H1 (cell line): ENCODE results near the gene GRIK4. TPM values are rescaled to one million over a fixed set of nuclear protein-coding genes. Genes with fewer than 3 reads are reported as not detected.

ENCODE experiments used
- CTCF ChIA-PET: fragments of 300-600 bp; sonication (Branson Sonifier 250); formaldehyde crosslinking; loops from one replicate; lab custom pipeline; 2021; ENCODE audit not compliant: partially characterized antibody; lab: Charles Lee
- POLR2A ChIA-PET: fragments of 300-600 bp; sonication (Branson Sonifier 250); formaldehyde crosslinking; loops from one replicate; lab custom pipeline; 2021; ENCODE audit warnings: inconsistent platforms; ENCODE audit not compliant: partially characterized antibody; lab: Charles Lee
- DNase-seq, 2 experiments: peaks; one replicate each; pipeline versions ENCODE4 v3.0.0 to v3.0.0-alpha.2; 2010 to 2022; ENCODE audit warnings: low spot score in 2 of 2, low read depth in 1 of 2, mixed read lengths in 1 of 2
- FAIRE-seq: peaks from 2 replicates; lab custom pipeline; 2011; peaks lifted over from hg19 to GRCh38; lab: Jason Lieb, UNC
- H2AFZ ChIP-seq: 2 replicates; pipeline ENCODE4 v1.8.1; 2012; ENCODE audit warnings: low read length, inconsistent platforms
- H2AK5ac ChIP-seq: 2 replicates; pipeline ENCODE4 v1.6.1; 2013; ENCODE audit warnings: low read depth, low read length
- H2BK120ac ChIP-seq: replicated peaks from 2 replicates; pipeline ENCODE3; 2013; ENCODE audit warnings: low read depth, low read length, inconsistent platforms
- H2BK12ac ChIP-seq: 2 replicates; pipeline ENCODE4 v1.6.1; 2013; ENCODE audit warnings: low read depth, low read length
- H2BK15ac ChIP-seq: 2 replicates; pipeline ENCODE4 v1.6.1; 2013; ENCODE audit warnings: low read length
- H2BK20ac ChIP-seq: 2 replicates; pipeline ENCODE4 v1.6.1; 2013; ENCODE audit warnings: low read length
- H2BK5ac ChIP-seq: 2 replicates; pipeline ENCODE4 v1.6.1; 2013; ENCODE audit warnings: low read depth, low read length
- H3K14ac ChIP-seq: 2 replicates; pipeline ENCODE4 v1.6.1; 2013; ENCODE audit warnings: inconsistent platforms; ENCODE audit not compliant: insufficient read length
- H3K18ac ChIP-seq: 2 replicates; pipeline ENCODE4 v1.6.1; 2013; ENCODE audit warnings: low read length; ENCODE audit errors: extremely low read depth
- H3K23ac ChIP-seq: 2 replicates; pipeline ENCODE4 v1.6.1; 2013; ENCODE audit warnings: inconsistent platforms; ENCODE audit not compliant: insufficient read length
- H3K23me2 ChIP-seq: 2 replicates; pipeline ENCODE4 v1.6.1; 2013; ENCODE audit warnings: low read depth, low read length
- H3K27ac ChIP-seq: 2 replicates; pipeline ENCODE4 v1.6.1; 2011; ENCODE audit warnings: low read depth, low read length, inconsistent platforms
- H3K27me3 ChIP-seq, 4 experiments: replicated peaks in 1 of 4; 1 replicate in 1 of 4; 2 replicates in 3 of 4; pipeline versions ENCODE4 v1.6.1 to v1.8.1; 2011 to 2013; ENCODE audit warnings: low read length in 3 of 4, mild to moderate bottlenecking in 3 of 4, inconsistent platforms in 2 of 4, mixed read lengths in 2 of 4, moderate library complexity in 1 of 4; ENCODE audit not compliant: control insufficient read depth in 3 of 4, insufficient read depth in 3 of 4; ENCODE audit errors: extremely low read depth in 1 of 4
- H3K36me3 ChIP-seq, 4 experiments: 2 replicates each; pipeline versions ENCODE4 v1.6.1 to v1.8.1; 2011 to 2013; ENCODE audit warnings: mild to moderate bottlenecking in 4 of 4, low read length in 3 of 4, moderate library complexity in 2 of 4, control low read depth in 1 of 4, inconsistent platforms in 1 of 4; ENCODE audit not compliant: insufficient read depth in 4 of 4, control insufficient read depth in 2 of 4
- H3K4ac ChIP-seq: replicated peaks from 2 replicates; pipeline ENCODE3; 2013; ENCODE audit warnings: low read length, low read depth, mixed read lengths, inconsistent platforms; ENCODE audit not compliant: insufficient read length
- H3K4me1 ChIP-seq, 4 experiments: replicated peaks in 1 of 4; 1 replicate in 1 of 4; 2 replicates in 3 of 4; pipeline versions ENCODE4 v1.6.1 to v1.8.1; 2011 to 2013; ENCODE audit warnings: low read length in 3 of 4, inconsistent platforms in 2 of 4, mixed read lengths in 1 of 4; ENCODE audit not compliant: insufficient read depth in 4 of 4, control insufficient read depth in 3 of 4
- H3K4me2 ChIP-seq, 2 experiments: 2 replicates each; pipeline versions ENCODE4 v1.6.1 to v1.8.1; 2011 to 2013; ENCODE audit warnings: low read depth in 2 of 2, low read length in 2 of 2, control low read depth in 1 of 2, inconsistent platforms in 1 of 2, mild to moderate bottlenecking in 1 of 2; ENCODE audit not compliant: insufficient read depth in 1 of 2
- H3K4me3 ChIP-seq, 4 experiments: fragments of 200-600, 300-600 bp in 1 of 4; sonication (generic), shearing (Covaris generic), sonication (Bioruptor Twin) in 1 of 4; 2 replicates each; pipeline versions ENCODE4 v1.5.1 to v1.8.1; 2011 to 2016; ENCODE audit warnings: low read length in 4 of 4, low read depth in 3 of 4, control low read depth in 2 of 4, inconsistent platforms in 2 of 4, mild to moderate bottlenecking in 2 of 4, mixed read lengths in 1 of 4, moderate library complexity in 1 of 4; ENCODE audit not compliant: insufficient read depth in 2 of 4; ENCODE audit errors: extremely low read depth in 1 of 4
- H3K56ac ChIP-seq: replicated peaks from 2 replicates; pipeline ENCODE3; 2013; ENCODE audit warnings: low read depth, mild to moderate bottlenecking, mixed read lengths, low read length, inconsistent platforms; ENCODE audit not compliant: insufficient read length
- H3K79me1 ChIP-seq: 2 replicates; pipeline ENCODE4 v1.6.1; 2013; ENCODE audit warnings: low read depth, low read length, control low read depth
- H3K79me2 ChIP-seq, 2 experiments: 2 replicates each; pipeline versions ENCODE4 v1.6.1 to v1.8.1; 2012 to 2013; ENCODE audit warnings: low read length in 2 of 2, mild to moderate bottlenecking in 2 of 2, inconsistent platforms in 1 of 2; ENCODE audit not compliant: insufficient read depth in 2 of 2, control insufficient read depth in 1 of 2
- H3K9ac ChIP-seq, 4 experiments: replicated peaks in 1 of 4; 1 replicate in 1 of 4; 2 replicates in 3 of 4; pipeline versions ENCODE4 v1.6.1 to v1.8.1; 2011 to 2013; ENCODE audit warnings: low read depth in 3 of 4, low read length in 3 of 4, control low read depth in 2 of 4, mild to moderate bottlenecking in 2 of 4, moderate library complexity in 2 of 4, inconsistent platforms in 1 of 4; ENCODE audit errors: extremely low read depth in 1 of 4
- H3K9me3 ChIP-seq, 2 experiments: 2 replicates each; pipeline versions ENCODE4 v1.6.1 to v1.8.1; 2012 to 2013; ENCODE audit warnings: mild to moderate bottlenecking in 2 of 2, moderate library complexity in 2 of 2, control low read depth in 1 of 2, inconsistent platforms in 1 of 2, low read depth in 1 of 2, low read length in 1 of 2, mixed read lengths in 1 of 2; ENCODE audit not compliant: insufficient read depth in 2 of 2
- H4K20me1 ChIP-seq, 2 experiments: replicated peaks in 1 of 2; 2 replicates each; pipeline versions ENCODE3 to v1.8.1; 2011 to 2013; ENCODE audit warnings: inconsistent platforms in 2 of 2, low read length in 2 of 2, mild to moderate bottlenecking in 1 of 2; ENCODE audit not compliant: insufficient read depth in 2 of 2, control insufficient read depth in 1 of 2
- H4K5ac ChIP-seq: 2 replicates; pipeline ENCODE4 v1.6.1; 2013; ENCODE audit warnings: low read length, low read depth, mixed read lengths, inconsistent platforms; ENCODE audit not compliant: insufficient read length
- H4K8ac ChIP-seq: 2 replicates; pipeline ENCODE4 v1.8.0; 2013; ENCODE audit warnings: mild to moderate bottlenecking, moderate library complexity, low read length, inconsistent platforms; ENCODE audit not compliant: insufficient read depth; ENCODE audit errors: extremely low read depth
- H4K91ac ChIP-seq: replicated peaks from 2 replicates; pipeline ENCODE3; 2013; ENCODE audit warnings: low read length, mixed read lengths, inconsistent platforms; ENCODE audit not compliant: insufficient read length
- BRCA1 ChIP-seq: IDR thresholded peaks from 2 replicates; pipeline ENCODE4 v1.6.1; 2012; ENCODE audit warnings: low read depth, low read length, improper control_type of control experiment
- CTBP2 ChIP-seq: IDR thresholded peaks from 2 replicates; pipeline ENCODE4 v1.7.0; 2011; ENCODE audit warnings: borderline replicate concordance, mild to moderate bottlenecking, moderate library complexity, mixed read lengths, low read length; ENCODE audit not compliant: insufficient read depth, insufficient read length
- JUND ChIP-seq: IDR thresholded peaks from 2 replicates; pipeline ENCODE4 v1.6.1; 2011; ENCODE audit warnings: mild to moderate bottlenecking, improper control_type of control experiment, low read length
- POU5F1 ChIP-seq: IDR thresholded peaks from 2 replicates; pipeline ENCODE4 v1.6.1; 2011; ENCODE audit warnings: low read depth, mild to moderate bottlenecking, low read length, moderate library complexity
- SP4 ChIP-seq: IDR thresholded peaks from 2 replicates; pipeline ENCODE4 v1.6.1; 2012; ENCODE audit warnings: low read length, inconsistent platforms
- TAF1 ChIP-seq: IDR thresholded peaks from 2 replicates; pipeline ENCODE4 v1.6.1; 2011; ENCODE audit warnings: mild to moderate bottlenecking, low read depth, low read length
- WGBS, 2 experiments: shearing (Covaris generic) in 1 of 2; methylation state at CpG; one replicate each; pipeline versions ENCODE4 v1.1.6 to v1.1.7; 2013 to 2015; ENCODE audit warnings: low lambda C conversion rate in 2 of 2, mixed read lengths in 2 of 2, inconsistent platforms in 1 of 2, low coverage in 1 of 2, missing lambda C conversion rate in 1 of 2; ENCODE audit not compliant: insufficient replicate concordance in 2 of 2, insufficient coverage in 1 of 2, insufficient read length in 1 of 2; ENCODE audit errors: extremely low coverage in 1 of 2, missing lambda C conversion rate in 1 of 2; 5-methylcytosine and 5-hydroxymethylcytosine counted together
- polyA plus RNA-seq, 7 experiments: library from polyadenylated mRNA; depleted of rRNA in 3 of 7; stranded (reverse) in 5 of 7; unstranded in 2 of 7; fragments of >200 nt in 5 of 7; fragments of 200-250 nt in 2 of 7; gene quantifications; 1 replicate in 5 of 7; 2 replicates in 1 of 7; 4 replicates in 1 of 7; pipeline versions ENCODE4 v1.2.1 to v1.2.3, GENCODE V29; 2011 to 2013; ENCODE audit warnings: missing spikeins in 2 of 7, mixed read lengths in 2 of 7
- total RNA-seq: library from RNA; stranded (reverse); fragmentation: NEBNext Ultra II Directional; extraction: Animal tissue kit (Norgen Biotek cat#: 25700); gene quantifications from 2 replicates; pipeline ENCODE4 v1.2.1, GENCODE V29; 2021
- TF ChIP-seq, protein P1 (sequence below): IDR thresholded peaks from 2 replicates; pipeline ENCODE4 v1.6.1; 2012; ENCODE audit warnings: low read length, inconsistent platforms
- TF ChIP-seq, protein P2 (sequence below): IDR thresholded peaks from 2 replicates; pipeline ENCODE4 v1.6.1; 2011; ENCODE audit warnings: low read length, improper control_type of control experiment

The GRIK4 gene
- total and polyA plus RNA-seq, 2 of the 8 experiments (the other 6 are each of a cell fraction or from before 2014, with no cell fraction given), result 1.2 to 2.9 TPM

DNA sequence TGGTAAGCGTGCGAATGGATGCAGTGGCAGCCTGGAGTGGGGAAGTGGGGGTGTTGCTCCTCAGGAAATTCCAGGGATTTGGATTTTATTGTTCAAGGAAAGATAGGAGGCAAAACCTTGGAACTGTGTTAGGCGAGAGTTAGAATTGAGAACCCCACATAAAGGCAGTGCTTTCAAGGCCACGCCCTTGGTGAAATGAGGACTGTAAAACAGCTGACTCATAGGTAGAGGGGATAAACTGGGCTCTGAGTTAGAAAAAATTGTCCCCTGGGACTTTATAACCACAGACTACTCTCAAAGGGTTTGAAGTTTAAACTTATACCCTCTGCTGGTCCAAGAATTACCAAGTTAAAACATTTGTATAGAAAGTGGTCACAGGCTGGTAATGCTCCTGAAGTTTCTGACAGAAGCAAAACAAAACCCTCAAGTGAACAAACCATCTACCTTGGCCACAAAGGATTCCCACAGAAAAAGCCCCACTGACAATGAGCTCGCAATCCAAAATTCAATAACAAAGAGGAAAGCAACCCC lies 262.0 kb downstream of the GRIK4 start:
- Histone ChIP-seq H3K27me3 (no peaks in the 10 kb centered on the region), H3K27ac (no peak overlapping the region), H3K23ac (no peak overlapping the region), H4K5ac (no peak overlapping the region), H3K79me2 (no peaks in the 10 kb centered on the region), H3K4me3 (no peak overlapping the region), H2BK120ac (no peak overlapping the region), H4K8ac (no peak overlapping the region), H3K56ac (no peak overlapping the region), H2AK5ac (no peak overlapping the region), H3K18ac (no peak overlapping the region), H3K23me2 (no peaks in the 10 kb centered on the region), H3K4ac (no peak overlapping the region), H3K9ac (no peak overlapping the region), H2BK5ac (no peak overlapping the region), H2AFZ (no peak overlapping the region), H3K4me1 (peaks cover 5 to 21% (median 12%) of the 10 kb centered on the region in 4 experiments), H4K20me1 (no peaks in the 10 kb centered on the region), H3K14ac (no peak overlapping the region), H3K9me3 (peaks cover 0 to 9% of the 10 kb centered on the region in 2 experiments; a peak in 3 of 4 replicates), H2BK12ac (no peak overlapping the region), H3K36me3 (no peaks in the 10 kb centered on the region), H3K4me2 (no peak overlapping the region), H4K91ac (no peak overlapping the region), H3K79me1 (no peaks in the 10 kb centered on the region), H2BK20ac (no peak overlapping the region), H2BK15ac (no peak overlapping the region)
- 89% methylated on average over 5 of the region's 5 CpGs; no CpG with 5 or more reads in 1 of the 2 experiments for WGBS, 2 experiments
- DNase-seq (no peak), FAIRE-seq (no peak)
- POLR2A ChIA-PET, result no interaction called here
- TF ChIP-seq POU5F1, result no peak
- TF ChIP-seq JUND, result no peak
- TF ChIP-seq BRCA1, result no peak
- no peak for TF ChIP-seq SP4
- no peak for TF ChIP-seq CTBP2
- TF ChIP-seq TAF1, result no peak
- TF ChIP-seq, protein P1, sequence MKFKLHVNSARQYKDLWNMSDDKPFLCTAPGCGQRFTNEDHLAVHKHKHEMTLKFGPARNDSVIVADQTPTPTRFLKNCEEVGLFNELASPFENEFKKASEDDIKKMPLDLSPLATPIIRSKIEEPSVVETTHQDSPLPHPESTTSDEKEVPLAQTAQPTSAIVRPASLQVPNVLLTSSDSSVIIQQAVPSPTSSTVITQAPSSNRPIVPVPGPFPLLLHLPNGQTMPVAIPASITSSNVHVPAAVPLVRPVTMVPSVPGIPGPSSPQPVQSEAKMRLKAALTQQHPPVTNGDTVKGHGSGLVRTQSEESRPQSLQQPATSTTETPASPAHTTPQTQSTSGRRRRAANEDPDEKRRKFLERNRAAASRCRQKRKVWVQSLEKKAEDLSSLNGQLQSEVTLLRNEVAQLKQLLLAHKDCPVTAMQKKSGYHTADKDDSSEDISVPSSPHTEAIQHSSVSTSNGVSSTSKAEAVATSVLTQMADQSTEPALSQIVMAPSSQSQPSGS, result no peak
- TF ChIP-seq, protein P2, sequence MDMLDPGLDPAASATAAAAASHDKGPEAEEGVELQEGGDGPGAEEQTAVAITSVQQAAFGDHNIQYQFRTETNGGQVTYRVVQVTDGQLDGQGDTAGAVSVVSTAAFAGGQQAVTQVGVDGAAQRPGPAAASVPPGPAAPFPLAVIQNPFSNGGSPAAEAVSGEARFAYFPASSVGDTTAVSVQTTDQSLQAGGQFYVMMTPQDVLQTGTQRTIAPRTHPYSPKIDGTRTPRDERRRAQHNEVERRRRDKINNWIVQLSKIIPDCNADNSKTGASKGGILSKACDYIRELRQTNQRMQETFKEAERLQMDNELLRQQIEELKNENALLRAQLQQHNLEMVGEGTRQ, result no peak
- CTCF ChIA-PET, result interaction anchor here (0.5 to 2.7 kb wide), 8 partner anchors 26 to 425 kb away, joined by 3 to 12 read pairs (median 4); no protein-coding TSS in a partner anchor
